H1 (cell line): ENCODE results near the gene SMAD7. TPM values are rescaled to one million over a fixed set of nuclear protein-coding genes. Genes with fewer than 3 reads are reported as not detected.
A peak's percentile ranks its signal among the peaks of the same experiment; 100 is the strongest.

ENCODE experiments used
- CTCF ChIA-PET: fragments of 300-600 bp; sonication (Branson Sonifier 250); formaldehyde crosslinking; loops from one replicate; lab custom pipeline; 2021; ENCODE audit not compliant: partially characterized antibody; lab: Charles Lee
- POLR2A ChIA-PET: fragments of 300-600 bp; sonication (Branson Sonifier 250); formaldehyde crosslinking; loops from one replicate; lab custom pipeline; 2021; ENCODE audit warnings: inconsistent platforms; ENCODE audit not compliant: partially characterized antibody; lab: Charles Lee
- DNase-seq, 2 experiments: peaks; one replicate each; pipeline versions ENCODE4 v3.0.0 to v3.0.0-alpha.2; 2010 to 2022; ENCODE audit warnings: low spot score in 2 of 2, low read depth in 1 of 2, mixed read lengths in 1 of 2
- FAIRE-seq: peaks from 2 replicates; lab custom pipeline; 2011; peaks lifted over from hg19 to GRCh38; lab: Jason Lieb, UNC
- H2AFZ ChIP-seq: 2 replicates; pipeline ENCODE4 v1.8.1; 2012; ENCODE audit warnings: low read length, inconsistent platforms
- H2AK5ac ChIP-seq: 2 replicates; pipeline ENCODE4 v1.6.1; 2013; ENCODE audit warnings: low read depth, low read length
- H2BK120ac ChIP-seq: replicated peaks from 2 replicates; pipeline ENCODE3; 2013; ENCODE audit warnings: low read depth, low read length, inconsistent platforms
- H2BK12ac ChIP-seq: 2 replicates; pipeline ENCODE4 v1.6.1; 2013; ENCODE audit warnings: low read depth, low read length
- H2BK15ac ChIP-seq: 2 replicates; pipeline ENCODE4 v1.6.1; 2013; ENCODE audit warnings: low read length
- H2BK20ac ChIP-seq: 2 replicates; pipeline ENCODE4 v1.6.1; 2013; ENCODE audit warnings: low read length
- H2BK5ac ChIP-seq: 2 replicates; pipeline ENCODE4 v1.6.1; 2013; ENCODE audit warnings: low read depth, low read length
- H3K14ac ChIP-seq: 2 replicates; pipeline ENCODE4 v1.6.1; 2013; ENCODE audit warnings: inconsistent platforms; ENCODE audit not compliant: insufficient read length
- H3K18ac ChIP-seq: 2 replicates; pipeline ENCODE4 v1.6.1; 2013; ENCODE audit warnings: low read length; ENCODE audit errors: extremely low read depth
- H3K23ac ChIP-seq: 2 replicates; pipeline ENCODE4 v1.6.1; 2013; ENCODE audit warnings: inconsistent platforms; ENCODE audit not compliant: insufficient read length
- H3K23me2 ChIP-seq: 2 replicates; pipeline ENCODE4 v1.6.1; 2013; ENCODE audit warnings: low read depth, low read length
- H3K27ac ChIP-seq: 2 replicates; pipeline ENCODE4 v1.6.1; 2011; ENCODE audit warnings: low read depth, low read length, inconsistent platforms
- H3K27me3 ChIP-seq, 4 experiments: replicated peaks in 1 of 4; 1 replicate in 1 of 4; 2 replicates in 3 of 4; pipeline versions ENCODE4 v1.6.1 to v1.8.1; 2011 to 2013; ENCODE audit warnings: low read length in 3 of 4, mild to moderate bottlenecking in 3 of 4, inconsistent platforms in 2 of 4, mixed read lengths in 2 of 4, moderate library complexity in 1 of 4; ENCODE audit not compliant: control insufficient read depth in 3 of 4, insufficient read depth in 3 of 4; ENCODE audit errors: extremely low read depth in 1 of 4
- H3K36me3 ChIP-seq, 4 experiments: 2 replicates each; pipeline versions ENCODE4 v1.6.1 to v1.8.1; 2011 to 2013; ENCODE audit warnings: mild to moderate bottlenecking in 4 of 4, low read length in 3 of 4, moderate library complexity in 2 of 4, control low read depth in 1 of 4, inconsistent platforms in 1 of 4; ENCODE audit not compliant: insufficient read depth in 4 of 4, control insufficient read depth in 2 of 4
- H3K4ac ChIP-seq: replicated peaks from 2 replicates; pipeline ENCODE3; 2013; ENCODE audit warnings: low read length, low read depth, mixed read lengths, inconsistent platforms; ENCODE audit not compliant: insufficient read length
- H3K4me1 ChIP-seq, 4 experiments: replicated peaks in 1 of 4; 1 replicate in 1 of 4; 2 replicates in 3 of 4; pipeline versions ENCODE4 v1.6.1 to v1.8.1; 2011 to 2013; ENCODE audit warnings: low read length in 3 of 4, inconsistent platforms in 2 of 4, mixed read lengths in 1 of 4; ENCODE audit not compliant: insufficient read depth in 4 of 4, control insufficient read depth in 3 of 4
- H3K4me2 ChIP-seq, 2 experiments: 2 replicates each; pipeline versions ENCODE4 v1.6.1 to v1.8.1; 2011 to 2013; ENCODE audit warnings: low read depth in 2 of 2, low read length in 2 of 2, control low read depth in 1 of 2, inconsistent platforms in 1 of 2, mild to moderate bottlenecking in 1 of 2; ENCODE audit not compliant: insufficient read depth in 1 of 2
- H3K4me3 ChIP-seq, 4 experiments: fragments of 200-600, 300-600 bp in 1 of 4; sonication (generic), shearing (Covaris generic), sonication (Bioruptor Twin) in 1 of 4; 2 replicates each; pipeline versions ENCODE4 v1.5.1 to v1.8.1; 2011 to 2016; ENCODE audit warnings: low read length in 4 of 4, low read depth in 3 of 4, control low read depth in 2 of 4, inconsistent platforms in 2 of 4, mild to moderate bottlenecking in 2 of 4, mixed read lengths in 1 of 4, moderate library complexity in 1 of 4; ENCODE audit not compliant: insufficient read depth in 2 of 4; ENCODE audit errors: extremely low read depth in 1 of 4
- H3K56ac ChIP-seq: replicated peaks from 2 replicates; pipeline ENCODE3; 2013; ENCODE audit warnings: low read depth, mild to moderate bottlenecking, mixed read lengths, low read length, inconsistent platforms; ENCODE audit not compliant: insufficient read length
- H3K79me1 ChIP-seq: 2 replicates; pipeline ENCODE4 v1.6.1; 2013; ENCODE audit warnings: low read depth, low read length, control low read depth
- H3K79me2 ChIP-seq, 2 experiments: 2 replicates each; pipeline versions ENCODE4 v1.6.1 to v1.8.1; 2012 to 2013; ENCODE audit warnings: low read length in 2 of 2, mild to moderate bottlenecking in 2 of 2, inconsistent platforms in 1 of 2; ENCODE audit not compliant: insufficient read depth in 2 of 2, control insufficient read depth in 1 of 2
- H3K9ac ChIP-seq, 4 experiments: replicated peaks in 1 of 4; 1 replicate in 1 of 4; 2 replicates in 3 of 4; pipeline versions ENCODE4 v1.6.1 to v1.8.1; 2011 to 2013; ENCODE audit warnings: low read depth in 3 of 4, low read length in 3 of 4, control low read depth in 2 of 4, mild to moderate bottlenecking in 2 of 4, moderate library complexity in 2 of 4, inconsistent platforms in 1 of 4; ENCODE audit errors: extremely low read depth in 1 of 4
- H3K9me3 ChIP-seq, 2 experiments: 2 replicates each; pipeline versions ENCODE4 v1.6.1 to v1.8.1; 2012 to 2013; ENCODE audit warnings: mild to moderate bottlenecking in 2 of 2, moderate library complexity in 2 of 2, control low read depth in 1 of 2, inconsistent platforms in 1 of 2, low read depth in 1 of 2, low read length in 1 of 2, mixed read lengths in 1 of 2; ENCODE audit not compliant: insufficient read depth in 2 of 2
- H4K20me1 ChIP-seq, 2 experiments: replicated peaks in 1 of 2; 2 replicates each; pipeline versions ENCODE3 to v1.8.1; 2011 to 2013; ENCODE audit warnings: inconsistent platforms in 2 of 2, low read length in 2 of 2, mild to moderate bottlenecking in 1 of 2; ENCODE audit not compliant: insufficient read depth in 2 of 2, control insufficient read depth in 1 of 2
- H4K5ac ChIP-seq: 2 replicates; pipeline ENCODE4 v1.6.1; 2013; ENCODE audit warnings: low read length, low read depth, mixed read lengths, inconsistent platforms; ENCODE audit not compliant: insufficient read length
- H4K8ac ChIP-seq: 2 replicates; pipeline ENCODE4 v1.8.0; 2013; ENCODE audit warnings: mild to moderate bottlenecking, moderate library complexity, low read length, inconsistent platforms; ENCODE audit not compliant: insufficient read depth; ENCODE audit errors: extremely low read depth
- H4K91ac ChIP-seq: replicated peaks from 2 replicates; pipeline ENCODE3; 2013; ENCODE audit warnings: low read length, mixed read lengths, inconsistent platforms; ENCODE audit not compliant: insufficient read length
- BACH1 ChIP-seq: IDR thresholded peaks from 2 replicates; pipeline ENCODE4 v1.6.1; 2012; ENCODE audit warnings: low read length, improper control_type of control experiment
- BCL11A ChIP-seq, 2 experiments: IDR thresholded peaks; one replicate each; pipeline ENCODE4 v1.6.1; 2011; ENCODE audit warnings: low read depth in 2 of 2, low read length in 2 of 2, mild to moderate bottlenecking in 2 of 2
- CREB1 ChIP-seq: IDR thresholded peaks from 2 replicates; pipeline ENCODE4 v1.6.1; 2012; ENCODE audit warnings: inconsistent platforms
- E2F6 ChIP-seq: IDR thresholded peaks from 2 replicates; pipeline ENCODE4 v1.6.1; 2012; ENCODE audit warnings: inconsistent platforms
- EZH2 ChIP-seq: fragments of 200-600 bp; sonication (generic); IDR thresholded peaks from 2 replicates; pipeline ENCODE4 v1.7.1; 2012; ENCODE audit warnings: low read depth, mild to moderate bottlenecking, moderate library complexity, low read length, inconsistent platforms; ENCODE audit not compliant: severe bottlenecking
- HDAC2 ChIP-seq, 2 experiments: fragments of 300-600 bp in 1 of 2; sonication (generic) in 1 of 2; IDR thresholded peaks; 2 replicates each; pipeline ENCODE4 v1.6.1; 2011 to 2012; ENCODE audit warnings: low read depth in 2 of 2, low read length in 2 of 2, mild to moderate bottlenecking in 2 of 2, moderate library complexity in 2 of 2, borderline replicate concordance in 1 of 2, inconsistent platforms in 1 of 2
- JUN ChIP-seq: IDR thresholded peaks from 2 replicates; pipeline ENCODE4 v1.6.1; 2011; ENCODE audit warnings: low read depth, mild to moderate bottlenecking, improper control_type of control experiment, low read length
- MAFK ChIP-seq: IDR thresholded peaks from 2 replicates; pipeline ENCODE4 v1.6.1; 2012; ENCODE audit warnings: low read depth, mild to moderate bottlenecking, improper control_type of control experiment, low read length
- SAP30 ChIP-seq: fragments of 300-600 bp; sonication (generic); IDR thresholded peaks from 2 replicates; pipeline ENCODE4 v1.7.1; 2012; ENCODE audit warnings: low read length, moderate library complexity, mild to moderate bottlenecking, inconsistent platforms; ENCODE audit not compliant: insufficient read depth, insufficient replicate concordance
- SP2 ChIP-seq: IDR thresholded peaks from 2 replicates; pipeline ENCODE4 v1.6.1; 2012; ENCODE audit warnings: mild to moderate bottlenecking, low read length, inconsistent platforms
- SUZ12 ChIP-seq: fragments of 200-600 bp; sonication (generic); IDR thresholded peaks from 2 replicates; pipeline ENCODE4 v1.6.1; 2012; ENCODE audit warnings: mild to moderate bottlenecking, inconsistent platforms, low read length, moderate library complexity, mixed read lengths
- USF2 ChIP-seq: IDR thresholded peaks from 2 replicates; pipeline ENCODE4 v1.6.1; 2011; ENCODE audit warnings: low read length, improper control_type of control experiment
- WGBS, 2 experiments: shearing (Covaris generic) in 1 of 2; methylation state at CpG; one replicate each; pipeline versions ENCODE4 v1.1.6 to v1.1.7; 2013 to 2015; ENCODE audit warnings: low lambda C conversion rate in 2 of 2, mixed read lengths in 2 of 2, inconsistent platforms in 1 of 2, low coverage in 1 of 2, missing lambda C conversion rate in 1 of 2; ENCODE audit not compliant: insufficient replicate concordance in 2 of 2, insufficient coverage in 1 of 2, insufficient read length in 1 of 2; ENCODE audit errors: extremely low coverage in 1 of 2, missing lambda C conversion rate in 1 of 2; 5-methylcytosine and 5-hydroxymethylcytosine counted together
- polyA plus RNA-seq, 7 experiments: library from polyadenylated mRNA; depleted of rRNA in 3 of 7; stranded (reverse) in 5 of 7; unstranded in 2 of 7; fragments of >200 nt in 5 of 7; fragments of 200-250 nt in 2 of 7; gene quantifications; 1 replicate in 5 of 7; 2 replicates in 1 of 7; 4 replicates in 1 of 7; pipeline versions ENCODE4 v1.2.1 to v1.2.3, GENCODE V29; 2011 to 2013; ENCODE audit warnings: missing spikeins in 2 of 7, mixed read lengths in 2 of 7
- total RNA-seq: library from RNA; stranded (reverse); fragmentation: NEBNext Ultra II Directional; extraction: Animal tissue kit (Norgen Biotek cat#: 25700); gene quantifications from 2 replicates; pipeline ENCODE4 v1.2.1, GENCODE V29; 2021

Gene SMAD7
- total and polyA plus RNA-seq, 2 of the 8 experiments (the other 6 are each of a cell fraction or from before 2014, with no cell fraction given) = 6.5 to 15.5 TPM

GRCh38 chr18:48956356-48956755, 5.6 kb upstream of the SMAD7 start:
- H2BK5ac ChIP-seq = peak overlapping the region; percentile 32; the same call in 1 of the 2 replicates
- H2BK12ac ChIP-seq = peak overlapping the region; percentile 94
- H3K27me3 ChIP-seq = peaks cover 0 to 7% (median 2%) of the 10 kb centered on the region in 4 experiments; a peak in 1 of 7 replicates
- no peak overlapping the region for H3K4ac ChIP-seq
- no peak overlapping the region for H3K23ac ChIP-seq
- H3K56ac ChIP-seq = no peak overlapping the region
- POLR2A ChIA-PET = interaction anchor here (1.1 to 2.2 kb wide), 4 partner anchors 12 to 18 kb away, joined by 3 to 8 read pairs (median 6); no protein-coding TSS in a partner anchor
- no peak overlapping the region for H4K5ac ChIP-seq
- no peak overlapping the region for H2BK120ac ChIP-seq
- H3K4me2 ChIP-seq = no peak overlapping the region
- no peaks in the 10 kb centered on the region for H3K79me1 ChIP-seq
- CTCF ChIA-PET = interaction anchor here (1.1 to 2.3 kb wide), 4 partner anchors 11 to 177 kb away, joined by 3 to 8 read pairs (median 4); no protein-coding TSS in a partner anchor
- no peaks in the 10 kb centered on the region for H3K36me3 ChIP-seq
- no peaks in the 10 kb centered on the region for H4K20me1 ChIP-seq
- no peaks in the 10 kb centered on the region for H3K9me3 ChIP-seq
- no peak overlapping the region for H2BK15ac ChIP-seq
- DNase-seq (no peak), FAIRE-seq (no peak)
- no peak overlapping the region for H2AK5ac ChIP-seq
- no peak overlapping the region for H3K27ac ChIP-seq
- H3K23me2 ChIP-seq = peaks cover 5% of the 10 kb centered on the region; the same call in 1 of the 2 replicates
- H4K91ac ChIP-seq = no peak overlapping the region
- H2AFZ ChIP-seq = no peak overlapping the region
- H4K8ac ChIP-seq = no peak overlapping the region
- H3K4me3 ChIP-seq = no peak overlapping the region
- H3K18ac ChIP-seq = 0 out of 2 replicates have a peak overlapping the region, but pooled peaks have one; percentile 10
- peak overlapping the region; percentile 98 for H2BK20ac ChIP-seq
- 88% methylated on average over 1 of the region's 1 CpG; no CpG with 5 or more reads in 1 of the 2 experiments for WGBS, 2 experiments
- no peak overlapping the region for H3K9ac ChIP-seq
- no peaks in the 10 kb centered on the region for H3K79me2 ChIP-seq
- peaks cover 10 to 22% (median 20%) of the 10 kb centered on the region in 4 experiments for H3K4me1 ChIP-seq
- H3K14ac ChIP-seq = no peak overlapping the region
- TF ChIP-seq CREB1 (no peak), BCL11A (IDR thresholded peaks at IDR 0.05; ENCODE audit: low read depth in 2 of 2, low read length in 2 of 2) (no peak), SAP30 (no peak), BACH1 (no peak), E2F6 (no peak), JUN (no peak), USF2 (no peak), HDAC2 (IDR thresholded peaks at IDR 0.05; ENCODE audit: borderline replicate concordance in 1 of 2, low read depth in 2 of 2, low read length in 2 of 2) (no peak), SP2 (no peak), EZH2 (no peak), MAFK (no peak), SUZ12 (no peak)
